WTC11 (cell line): ENCODE results near the gene APEX2. TPM values are rescaled to one million over a fixed set of nuclear protein-coding genes. Genes with fewer than 3 reads are reported as not detected.
"Not testable (repeated sequence)": the region's sequence is repeated elsewhere in the genome, so short reads cannot be mapped to it uniquely, and the experiment has no call there.

Experiments used
- ATAC-seq: fragments of 200-7000 bp; cut with Tn5 transposase; 2 replicates; pipeline ENCODE4 v1.10.0; 2021; ENCODE audit warnings: mild to moderate bottlenecking, moderate library complexity
- CTCF ChIA-PET: fragments of 300-600 bp; sonication (Branson Sonifier 250); formaldehyde crosslinking; loops from one replicate; lab custom pipeline; 2021; ENCODE audit warnings: antibody characterized with exemption; lab: Charles Lee
- POLR2A ChIA-PET: fragments of 350-600 bp; sonication (Branson Sonifier 250); formaldehyde crosslinking; loops from one replicate; lab custom pipeline; 2021; ENCODE audit warnings: antibody characterized with exemption; lab: Charles Lee
- DNase-seq: peaks from one replicate; pipeline ENCODE4 v3.0.0; 2021; ENCODE audit warnings: low spot score
- H3K27ac Mint-ChIP-seq: 2 replicates; pipeline ENCODE4 v1.8.0; 2021; ENCODE audit warnings: mixed read lengths
- H3K27me3 Mint-ChIP-seq: 2 replicates; pipeline ENCODE4 v1.8.0; 2021; ENCODE audit warnings: low read depth, mild to moderate bottlenecking, moderate library complexity, mixed read lengths
- H3K36me3 Mint-ChIP-seq: 2 replicates; pipeline ENCODE4 v1.8.0; 2021; ENCODE audit warnings: mixed read lengths
- H3K4me1 Mint-ChIP-seq: 2 replicates; pipeline ENCODE4 v1.8.0; 2022; ENCODE audit warnings: mixed read lengths
- H3K4me3 Mint-ChIP-seq: 2 replicates; pipeline ENCODE4 v1.8.0; 2021; ENCODE audit warnings: mild to moderate bottlenecking, moderate library complexity, mixed read lengths
- H3K9me3 Mint-ChIP-seq: 2 replicates; pipeline ENCODE4 v1.8.0; 2021; ENCODE audit warnings: mixed read lengths
- ATF6 ChIP-seq: sonication (generic); formaldehyde crosslinking; IDR thresholded peaks from 2 replicates; pipeline ENCODE4 v1.8.1; 2023; ENCODE audit warnings: mild to moderate bottlenecking, missing genetic modification reagents
- ETV6 ChIP-seq: sonication (generic); formaldehyde crosslinking; IDR thresholded peaks from 2 replicates; pipeline ENCODE4 v1.8.1; 2022; ENCODE audit warnings: mild to moderate bottlenecking, missing genetic modification reagents
- FOXP1 ChIP-seq: sonication (generic); formaldehyde crosslinking; IDR thresholded peaks from 2 replicates; pipeline ENCODE4 v1.8.0; 2022; ENCODE audit warnings: missing genetic modification reagents, mild to moderate bottlenecking, moderate library complexity, borderline replicate concordance
- FOXP4 ChIP-seq: sonication (generic); formaldehyde crosslinking; IDR thresholded peaks from 2 replicates; pipeline ENCODE4 v1.8.0; 2022; ENCODE audit warnings: mild to moderate bottlenecking, missing genetic modification reagents
- HMGA2 ChIP-seq: fragments of 250-450 bp; sonication (Bioruptor Pico); IDR thresholded peaks from 2 replicates; pipeline ENCODE4 v1.4.0; 2021; ENCODE audit warnings: mild to moderate bottlenecking, moderate library complexity
- IRF1 ChIP-seq: sonication (generic); formaldehyde crosslinking; IDR thresholded peaks from 2 replicates; pipeline ENCODE4 v1.8.0; 2023; ENCODE audit warnings: missing genetic modification reagents
- IRF2 ChIP-seq: sonication (generic); formaldehyde crosslinking; IDR thresholded peaks from 2 replicates; pipeline ENCODE4 v1.8.0; 2022; ENCODE audit warnings: low read depth, missing genetic modification reagents, borderline replicate concordance
- JAZF1 ChIP-seq: fragments of 250-450 bp; sonication (Bioruptor Pico); IDR thresholded peaks from 2 replicates; pipeline ENCODE4 v1.9.0; 2021; ENCODE audit warnings: moderate library complexity, mild to moderate bottlenecking, inconsistent platforms
- NR1H2 ChIP-seq: sonication (generic); formaldehyde crosslinking; IDR thresholded peaks from 2 replicates; pipeline ENCODE4 v1.9.0; 2021; ENCODE audit warnings: mild to moderate bottlenecking, moderate library complexity, missing genetic modification reagents
- RELA ChIP-seq: sonication (generic); formaldehyde crosslinking; IDR thresholded peaks from 2 replicates; pipeline ENCODE4 v1.8.1; 2022; ENCODE audit warnings: missing genetic modification reagents, mild to moderate bottlenecking, borderline replicate concordance
- RORB ChIP-seq: fragments of 250-450 bp; sonication (Bioruptor Pico); IDR thresholded peaks from 2 replicates; pipeline ENCODE4 v1.9.0; 2021; ENCODE audit warnings: mild to moderate bottlenecking
- SMAD3 ChIP-seq: sonication (generic); formaldehyde crosslinking; IDR thresholded peaks from 2 replicates; pipeline ENCODE4 v1.8.0; 2022; ENCODE audit warnings: missing genetic modification reagents, mild to moderate bottlenecking, borderline replicate concordance
- TEAD1 ChIP-seq: sonication (generic); formaldehyde crosslinking; IDR thresholded peaks from 2 replicates; pipeline ENCODE4 v1.8.0; 2022; ENCODE audit warnings: mild to moderate bottlenecking, missing genetic modification reagents
- ZBTB21 ChIP-seq: sonication (generic); formaldehyde crosslinking; IDR thresholded peaks from 2 replicates; pipeline ENCODE4 v1.8.1; 2023; ENCODE audit warnings: mild to moderate bottlenecking, missing genetic modification reagents, borderline replicate concordance
- ZNF232 ChIP-seq: sonication (generic); formaldehyde crosslinking; IDR thresholded peaks from 2 replicates; pipeline ENCODE4 v1.8.0; 2022; ENCODE audit warnings: mild to moderate bottlenecking, missing genetic modification reagents
- ZNF425 ChIP-seq: fragments of 250-450 bp; sonication (Bioruptor Pico); conservative IDR thresholded peaks from 2 replicates; pipeline ENCODE4 v1.9.0; 2021; ENCODE audit warnings: mild to moderate bottlenecking
- total RNA-seq: library from RNA; stranded (reverse); gene quantifications from 3 replicates; pipeline ENCODE4 v1.2.3, GENCODE V29; 2021
- TF ChIP-seq, protein P1 (sequence below): fragments of 250-450 bp; sonication (Bioruptor Pico); IDR thresholded peaks from 2 replicates; pipeline ENCODE4 v1.9.0; 2021; ENCODE audit warnings: moderate library complexity, mild to moderate bottlenecking, inconsistent platforms, borderline replicate concordance
- TF ChIP-seq, protein P2 (sequence below): fragments of 200-600 bp; IDR thresholded peaks from 2 replicates; pipeline ENCODE4 v1.8.0; 2022; ENCODE audit warnings: antibody characterized with exemption
- TF ChIP-seq, protein P3 (sequence below): fragments of 250-450 bp; sonication (Bioruptor Pico); IDR thresholded peaks from 2 replicates; pipeline ENCODE4 v1.9.0; 2021; ENCODE audit warnings: mild to moderate bottlenecking, borderline replicate concordance
- TF ChIP-seq, protein P4 (sequence below): sonication (generic); formaldehyde crosslinking; IDR thresholded peaks from 2 replicates; pipeline ENCODE4 v1.8.0; 2022; ENCODE audit warnings: mild to moderate bottlenecking, missing genetic modification reagents

APEX2 gene
- total RNA-seq, 1 experiment from 2014 or later, result 19.9 TPM

DNA sequence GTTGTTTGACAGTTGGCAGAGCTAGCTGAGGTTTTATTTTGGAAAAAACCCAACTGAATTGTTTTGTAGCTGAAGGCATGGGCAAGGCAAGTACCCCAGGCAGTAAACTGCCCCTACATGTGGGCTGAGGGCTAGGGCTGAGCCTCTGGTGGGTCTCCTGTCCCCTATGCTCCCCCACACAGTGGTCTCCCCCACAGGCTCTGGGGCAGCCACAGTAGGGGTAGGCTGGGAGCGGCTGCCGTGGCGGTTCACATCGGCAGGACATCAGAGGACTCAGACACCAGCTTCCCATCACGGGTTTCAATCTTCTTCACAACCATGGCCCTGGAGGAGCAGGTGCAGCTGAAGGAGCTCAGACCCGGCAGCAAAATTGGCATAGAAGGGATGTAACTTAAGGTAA, 41.4 kb downstream of the APEX2 start:
- H3K4me3 Mint-ChIP-seq, result no peak overlapping the region
- TF ChIP-seq, protein P1, sequence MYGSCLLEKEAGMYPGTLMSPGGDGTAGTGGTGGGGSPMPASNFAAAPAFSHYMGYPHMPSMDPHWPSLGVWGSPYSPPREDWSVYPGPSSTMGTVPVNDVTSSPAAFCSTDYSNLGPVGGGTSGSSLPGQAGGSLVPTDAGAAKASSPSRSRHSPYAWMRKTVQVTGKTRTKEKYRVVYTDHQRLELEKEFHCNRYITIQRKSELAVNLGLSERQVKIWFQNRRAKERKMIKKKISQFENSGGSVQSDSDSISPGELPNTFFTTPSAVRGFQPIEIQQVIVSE (CRISPR knock-in tag), result no peak
- TF ChIP-seq FOXP1 (CRISPR knock-in tag) (no peak), ZNF232 (CRISPR knock-in tag) (no peak), ETV6 (CRISPR knock-in tag) (no peak), ZNF425 (no peak), TEAD1 (CRISPR knock-in tag) (no peak), SMAD3 (CRISPR knock-in tag) (no peak), JAZF1 (CRISPR knock-in tag) (no peak), IRF1 (CRISPR knock-in tag) (no peak), RORB (CRISPR knock-in tag) (no peak), ATF6 (CRISPR knock-in tag) (no peak), ZBTB21 (no peak), NR1H2 (CRISPR knock-in tag) (no peak), RELA (CRISPR knock-in tag) (no peak), FOXP4 (CRISPR knock-in tag) (no peak), IRF2 (CRISPR knock-in tag) (no peak), HMGA2 (CRISPR knock-in tag) (no peak)
- TF ChIP-seq, protein P2, sequence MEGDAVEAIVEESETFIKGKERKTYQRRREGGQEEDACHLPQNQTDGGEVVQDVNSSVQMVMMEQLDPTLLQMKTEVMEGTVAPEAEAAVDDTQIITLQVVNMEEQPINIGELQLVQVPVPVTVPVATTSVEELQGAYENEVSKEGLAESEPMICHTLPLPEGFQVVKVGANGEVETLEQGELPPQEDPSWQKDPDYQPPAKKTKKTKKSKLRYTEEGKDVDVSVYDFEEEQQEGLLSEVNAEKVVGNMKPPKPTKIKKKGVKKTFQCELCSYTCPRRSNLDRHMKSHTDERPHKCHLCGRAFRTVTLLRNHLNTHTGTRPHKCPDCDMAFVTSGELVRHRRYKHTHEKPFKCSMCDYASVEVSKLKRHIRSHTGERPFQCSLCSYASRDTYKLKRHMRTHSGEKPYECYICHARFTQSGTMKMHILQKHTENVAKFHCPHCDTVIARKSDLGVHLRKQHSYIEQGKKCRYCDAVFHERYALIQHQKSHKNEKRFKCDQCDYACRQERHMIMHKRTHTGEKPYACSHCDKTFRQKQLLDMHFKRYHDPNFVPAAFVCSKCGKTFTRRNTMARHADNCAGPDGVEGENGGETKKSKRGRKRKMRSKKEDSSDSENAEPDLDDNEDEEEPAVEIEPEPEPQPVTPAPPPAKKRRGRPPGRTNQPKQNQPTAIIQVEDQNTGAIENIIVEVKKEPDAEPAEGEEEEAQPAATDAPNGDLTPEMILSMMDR, result no peak
- TF ChIP-seq, protein P3, sequence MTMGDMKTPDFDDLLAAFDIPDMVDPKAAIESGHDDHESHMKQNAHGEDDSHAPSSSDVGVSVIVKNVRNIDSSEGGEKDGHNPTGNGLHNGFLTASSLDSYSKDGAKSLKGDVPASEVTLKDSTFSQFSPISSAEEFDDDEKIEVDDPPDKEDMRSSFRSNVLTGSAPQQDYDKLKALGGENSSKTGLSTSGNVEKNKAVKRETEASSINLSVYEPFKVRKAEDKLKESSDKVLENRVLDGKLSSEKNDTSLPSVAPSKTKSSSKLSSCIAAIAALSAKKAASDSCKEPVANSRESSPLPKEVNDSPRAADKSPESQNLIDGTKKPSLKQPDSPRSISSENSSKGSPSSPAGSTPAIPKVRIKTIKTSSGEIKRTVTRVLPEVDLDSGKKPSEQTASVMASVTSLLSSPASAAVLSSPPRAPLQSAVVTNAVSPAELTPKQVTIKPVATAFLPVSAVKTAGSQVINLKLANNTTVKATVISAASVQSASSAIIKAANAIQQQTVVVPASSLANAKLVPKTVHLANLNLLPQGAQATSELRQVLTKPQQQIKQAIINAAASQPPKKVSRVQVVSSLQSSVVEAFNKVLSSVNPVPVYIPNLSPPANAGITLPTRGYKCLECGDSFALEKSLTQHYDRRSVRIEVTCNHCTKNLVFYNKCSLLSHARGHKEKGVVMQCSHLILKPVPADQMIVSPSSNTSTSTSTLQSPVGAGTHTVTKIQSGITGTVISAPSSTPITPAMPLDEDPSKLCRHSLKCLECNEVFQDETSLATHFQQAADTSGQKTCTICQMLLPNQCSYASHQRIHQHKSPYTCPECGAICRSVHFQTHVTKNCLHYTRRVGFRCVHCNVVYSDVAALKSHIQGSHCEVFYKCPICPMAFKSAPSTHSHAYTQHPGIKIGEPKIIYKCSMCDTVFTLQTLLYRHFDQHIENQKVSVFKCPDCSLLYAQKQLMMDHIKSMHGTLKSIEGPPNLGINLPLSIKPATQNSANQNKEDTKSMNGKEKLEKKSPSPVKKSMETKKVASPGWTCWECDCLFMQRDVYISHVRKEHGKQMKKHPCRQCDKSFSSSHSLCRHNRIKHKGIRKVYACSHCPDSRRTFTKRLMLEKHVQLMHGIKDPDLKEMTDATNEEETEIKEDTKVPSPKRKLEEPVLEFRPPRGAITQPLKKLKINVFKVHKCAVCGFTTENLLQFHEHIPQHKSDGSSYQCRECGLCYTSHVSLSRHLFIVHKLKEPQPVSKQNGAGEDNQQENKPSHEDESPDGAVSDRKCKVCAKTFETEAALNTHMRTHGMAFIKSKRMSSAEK, result no peak
- TF ChIP-seq, protein P4, sequence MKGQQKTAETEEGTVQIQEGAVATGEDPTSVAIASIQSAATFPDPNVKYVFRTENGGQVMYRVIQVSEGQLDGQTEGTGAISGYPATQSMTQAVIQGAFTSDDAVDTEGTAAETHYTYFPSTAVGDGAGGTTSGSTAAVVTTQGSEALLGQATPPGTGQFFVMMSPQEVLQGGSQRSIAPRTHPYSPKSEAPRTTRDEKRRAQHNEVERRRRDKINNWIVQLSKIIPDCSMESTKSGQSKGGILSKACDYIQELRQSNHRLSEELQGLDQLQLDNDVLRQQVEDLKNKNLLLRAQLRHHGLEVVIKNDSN (CRISPR knock-in tag), result no peak
- ATAC-seq, result no peak
- H3K4me1 Mint-ChIP-seq, result no peaks in the 10 kb centered on the region
- peaks cover 11% of the 10 kb centered on the region for H3K9me3 Mint-ChIP-seq
- no peaks in the 10 kb centered on the region; the same call in 1 of the 2 replicates for H3K27me3 Mint-ChIP-seq
- POLR2A ChIA-PET, result no interaction called here
- DNase-seq, result no peak
- CTCF ChIA-PET, result no interaction called here
- no peak overlapping the region for H3K27ac Mint-ChIP-seq
- H3K36me3 Mint-ChIP-seq, result no peaks in the 10 kb centered on the region

DNA sequence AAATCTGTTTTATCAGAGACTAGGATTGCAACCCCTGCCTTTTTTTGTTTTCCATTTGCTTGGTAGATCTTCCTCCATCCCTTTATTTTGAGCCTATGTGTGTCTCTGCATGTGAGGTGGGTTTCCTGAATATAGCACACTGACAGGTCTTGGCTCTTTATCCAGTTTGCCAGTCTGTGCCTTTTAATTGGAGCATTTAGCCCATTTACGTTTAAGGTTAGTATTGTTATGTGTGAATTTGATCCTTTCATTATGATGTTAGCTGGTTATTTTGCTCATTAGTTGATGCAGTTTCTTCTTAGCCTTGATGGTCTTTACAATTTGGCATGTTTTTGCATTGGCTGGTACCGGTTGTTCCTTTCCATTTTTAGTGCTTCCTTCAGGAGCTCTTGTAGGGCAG, 50.4 kb downstream of the APEX2 start:
- Mint-ChIP-seq H3K36me3 (peaks cover 11% of the 10 kb centered on the region), H3K9me3 (peaks cover 20% of the 10 kb centered on the region)
- CTCF ChIA-PET, ATAC-seq, H3K4me1 Mint-ChIP-seq, H3K4me3 Mint-ChIP-seq, H3K27ac Mint-ChIP-seq, POLR2A ChIA-PET, H3K27me3 Mint-ChIP-seq, DNase-seq: not testable (repeated sequence)
